ENCODE data around the gene SYNE1.

Gene SYNE1

GRCh38 chr6:152458648-152459644 lies 178.2 kb downstream of the SYNE1 start:
- H3K9me3 ChIP-seq (replicated peaks in 1 of 11) = no peaks in the 10 kb centered on the region
- no peak overlapping the region for H3K9ac ChIP-seq
- H3K27ac ChIP-seq = no peak overlapping the region
- H3K36me3 ChIP-seq = no peaks in the 10 kb centered on the region
- no peak for TF ChIP-seq Cebpa-rat (IDR thresholded peaks at IDR 0.05)
- H3K4me1 ChIP-seq = peaks cover 0 to 6% (median 0%) of the 10 kb centered on the region in 10 experiments; a peak in 3 of 20 replicates
- no peak overlapping the region for H3K4me2 ChIP-seq
- H3K27me3 ChIP-seq = no peaks in the 10 kb centered on the region
- no peak overlapping the region for H3K4me3 ChIP-seq
- H4K20me1 ChIP-seq = no peaks in the 10 kb centered on the region

- H3K4me2 ChIP-seq = no peak overlapping the region
Observed at GRCh38 chr6:152457949-152458624, 179.1 kb downstream of the SYNE1 start.

GRCh38 chr6:152454003-152454402 lies 183.2 kb downstream of the SYNE1 start:
- H3K36me3 ChIP-seq = no peaks in the 10 kb centered on the region; a peak in 1 of 22 replicates
- no peak for TF ChIP-seq Cebpa-rat (IDR thresholded peaks at IDR 0.05)
- H3K27me3 ChIP-seq = no peaks in the 10 kb centered on the region
- H4K20me1 ChIP-seq = no peaks in the 10 kb centered on the region; a peak in 1 of 22 replicates
- no peak overlapping the region for H3K27ac ChIP-seq
- H3K4me3 ChIP-seq = no peak overlapping the region
- peaks cover 10 to 19% (median 15%) of the 10 kb centered on the region in 11 experiments for H3K9me3 ChIP-seq (replicated peaks in 1 of 11)
- no peak overlapping the region for H3K9ac ChIP-seq
- H3K4me2 ChIP-seq = no peak overlapping the region
- H3K4me1 ChIP-seq = no peaks in the 10 kb centered on the region

More at GRCh38 chr6:152457949-152458624, 179.1 kb downstream of the SYNE1 start:
- Histone ChIP-seq H3K9me3 (replicated peaks in 1 of 11) (no peaks in the 10 kb centered on the region), H3K27ac (no peak overlapping the region), H4K20me1 (no peaks in the 10 kb centered on the region; a peak in 1 of 22 replicates), H3K9ac (no peak overlapping the region), H3K36me3 (no peaks in the 10 kb centered on the region), H3K4me3 (no peak overlapping the region), H3K4me1 (peaks cover 0 to 6% (median 0%) of the 10 kb centered on the region in 10 experiments; a peak in 3 of 20 replicates), H3K27me3 (no peaks in the 10 kb centered on the region)
- no peak for TF ChIP-seq Cebpa-rat (IDR thresholded peaks at IDR 0.05)

- H3K27me3 ChIP-seq = no peaks in the 10 kb centered on the region
- H3K4me2 ChIP-seq = no peak overlapping the region
- no peak for TF ChIP-seq Cebpa-rat (IDR thresholded peaks at IDR 0.05)
- no peaks in the 10 kb centered on the region for H3K4me1 ChIP-seq
- peaks cover 10 to 20% (median 15%) of the 10 kb centered on the region in 11 experiments for H3K9me3 ChIP-seq (replicated peaks in 1 of 11)
- H3K27ac ChIP-seq = no peak overlapping the region
- no peaks in the 10 kb centered on the region; a peak in 1 of 22 replicates for H4K20me1 ChIP-seq
- H3K36me3 ChIP-seq = no peaks in the 10 kb centered on the region; a peak in 1 of 22 replicates
- H3K4me3 ChIP-seq = no peak overlapping the region
- no peak overlapping the region for H3K9ac ChIP-seq
Observed at GRCh38 chr6:152453421-152453820, 183.7 kb downstream of the SYNE1 start.

GRCh38 chr6:152452639-152453038 lies 184.5 kb downstream of the SYNE1 start:
- no peak overlapping the region for H3K4me2 ChIP-seq
- H3K4me1 ChIP-seq = no peaks in the 10 kb centered on the region
- no peak overlapping the region for H3K27ac ChIP-seq
- H3K9ac ChIP-seq = no peak overlapping the region
- H4K20me1 ChIP-seq = no peaks in the 10 kb centered on the region; a peak in 1 of 22 replicates
- peaks cover 10 to 20% (median 15%) of the 10 kb centered on the region in 11 experiments for H3K9me3 ChIP-seq (replicated peaks in 1 of 11)
- no peaks in the 10 kb centered on the region; a peak in 1 of 22 replicates for H3K36me3 ChIP-seq
- TF ChIP-seq Cebpa-rat (IDR thresholded peaks at IDR 0.05) = no peak
- H3K27me3 ChIP-seq = no peaks in the 10 kb centered on the region
- H3K4me3 ChIP-seq = no peak overlapping the region

DNA sequence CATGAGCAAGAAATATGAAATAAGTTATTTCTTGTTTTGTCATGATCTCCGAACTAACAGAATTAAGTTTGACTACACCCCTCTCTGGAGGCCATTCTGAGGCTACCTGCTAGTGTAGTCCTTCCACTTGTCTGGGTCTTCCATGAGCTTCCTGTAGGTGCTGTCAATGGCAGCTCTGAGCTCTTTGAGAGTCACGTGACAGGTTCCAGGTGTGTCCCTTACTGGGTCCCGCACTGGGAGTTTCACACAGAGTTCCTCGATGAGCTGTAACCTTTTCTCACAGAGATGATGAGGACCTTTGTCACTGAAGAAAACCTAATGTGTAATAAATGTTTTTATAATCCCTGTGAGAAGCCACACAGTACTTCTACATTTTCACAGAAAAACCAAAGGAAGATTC lies 186.6 kb downstream of the SYNE1 start:
- no peak for TF ChIP-seq Cebpa-rat (IDR thresholded peaks at IDR 0.05)

DNA sequence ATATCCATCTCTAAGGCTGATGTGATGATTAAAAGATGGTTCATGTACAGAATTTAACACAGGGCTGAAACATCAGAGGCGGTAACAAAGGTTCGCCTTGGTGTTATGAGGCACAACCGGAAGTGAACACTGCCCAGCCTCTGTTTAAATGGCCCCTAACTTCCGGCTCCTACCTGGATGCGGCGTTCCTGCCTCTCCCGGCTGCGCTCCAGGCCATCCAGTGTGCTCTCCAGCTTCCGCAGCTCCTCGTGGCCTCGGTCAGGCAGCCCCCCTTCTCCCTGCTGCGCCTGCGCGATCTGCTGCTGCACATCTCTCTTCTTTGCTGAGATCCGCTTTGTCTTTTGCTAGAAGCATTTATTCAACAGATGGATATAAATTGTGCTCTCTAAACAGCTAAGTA lies 195.3 kb downstream of the SYNE1 start:
- H3K4me3 ChIP-seq = no peak overlapping the region
- H3K27me3 ChIP-seq = no peaks in the 10 kb centered on the region
- no peak overlapping the region for H3K9ac ChIP-seq
- no peaks in the 10 kb centered on the region for H3K36me3 ChIP-seq
- TF ChIP-seq Cebpa-rat (IDR thresholded peaks at IDR 0.05) = no peak
- no peak overlapping the region for H3K4me2 ChIP-seq
- H3K4me1 ChIP-seq = no peaks in the 10 kb centered on the region
- no peaks in the 10 kb centered on the region for H3K9me3 ChIP-seq (replicated peaks in 1 of 11)
- no peak overlapping the region for H3K27ac ChIP-seq
- no peaks in the 10 kb centered on the region for H4K20me1 ChIP-seq

More for the DNA sequence above, 186.6 kb downstream of the SYNE1 start:
- no peaks in the 10 kb centered on the region; a peak in 1 of 22 replicates for H4K20me1 ChIP-seq
- no peak overlapping the region for H3K4me3 ChIP-seq
- H3K36me3 ChIP-seq = no peaks in the 10 kb centered on the region; a peak in 1 of 22 replicates
- no peaks in the 10 kb centered on the region for H3K4me1 ChIP-seq
- no peaks in the 10 kb centered on the region for H3K27me3 ChIP-seq
- H3K9me3 ChIP-seq (replicated peaks in 1 of 11) = peaks cover 10 to 20% (median 15%) of the 10 kb centered on the region in 11 experiments
- no peak overlapping the region for H3K9ac ChIP-seq
- H3K27ac ChIP-seq = no peak overlapping the region
- H3K4me2 ChIP-seq = no peak overlapping the region

DNA sequence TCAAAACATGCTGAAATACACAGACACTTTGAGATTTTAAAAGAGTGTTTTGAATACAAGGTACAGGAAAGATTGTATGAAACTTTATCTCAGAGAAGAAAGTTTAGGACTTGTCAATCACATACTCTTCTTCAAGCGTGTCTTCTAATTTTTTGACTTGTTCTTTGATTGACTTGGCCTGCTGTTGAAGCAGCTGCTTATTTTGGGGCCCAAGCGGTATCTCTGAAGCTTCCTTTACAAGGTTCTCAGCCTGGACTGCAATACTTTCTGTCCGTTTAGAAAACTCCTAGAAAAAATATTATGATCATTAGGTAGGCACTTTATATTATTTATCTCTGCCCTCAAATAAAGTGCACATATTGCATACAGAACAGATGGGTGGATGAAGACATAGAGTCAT lies 201.3 kb downstream of the SYNE1 start:
- no peak overlapping the region for H3K4me2 ChIP-seq
- H3K36me3 ChIP-seq = no peaks in the 10 kb centered on the region
- no peaks in the 10 kb centered on the region for H3K27me3 ChIP-seq
- H3K9me3 ChIP-seq (replicated peaks in 1 of 11) = no peaks in the 10 kb centered on the region
- TF ChIP-seq Cebpa-rat (IDR thresholded peaks at IDR 0.05) = no peak
- no peaks in the 10 kb centered on the region for H3K4me1 ChIP-seq
- H3K9ac ChIP-seq = no peak overlapping the region
- H3K4me3 ChIP-seq = no peak overlapping the region
- H3K27ac ChIP-seq = no peak overlapping the region
- no peaks in the 10 kb centered on the region for H4K20me1 ChIP-seq

DNA sequence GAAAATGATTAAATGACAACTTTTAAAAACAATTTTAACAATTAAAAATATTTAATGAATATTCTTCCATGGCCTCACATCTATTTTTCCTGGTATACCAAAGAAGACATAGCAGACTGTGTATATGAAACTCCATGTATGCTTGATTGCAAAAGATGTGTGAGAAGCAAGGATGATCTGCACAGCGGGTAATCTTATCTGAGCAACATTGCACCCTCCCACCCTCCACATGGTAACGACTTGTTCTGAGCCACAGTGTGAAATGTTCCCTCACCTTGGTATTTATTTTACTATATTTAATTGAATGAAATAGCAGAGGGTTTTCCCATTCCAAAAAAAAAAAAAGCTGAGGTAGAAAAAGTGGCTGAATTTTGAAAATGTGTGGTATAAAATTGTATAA lies 204.4 kb downstream of the SYNE1 start:
- Histone ChIP-seq H3K9ac (no peak overlapping the region), H3K9me3 (replicated peaks in 1 of 11) (no peaks in the 10 kb centered on the region), H3K4me1 (no peaks in the 10 kb centered on the region), H3K4me3 (no peak overlapping the region), H3K36me3 (no peaks in the 10 kb centered on the region), H3K27ac (no peak overlapping the region), H4K20me1 (no peaks in the 10 kb centered on the region), H3K4me2 (no peak overlapping the region), H3K27me3 (no peaks in the 10 kb centered on the region)
- no peak for TF ChIP-seq Cebpa-rat (IDR thresholded peaks at IDR 0.05)

Data from BLaER1 treated with 17β-estradiol and CSF1 and Interleukin-3, amounts not matched to agents 10 nM and 100 nM (cell line).